Measurements from ENCODE around the gene FAM180A.
"Not testable (repeated sequence)": the region's sequence is repeated elsewhere in the genome, so short reads cannot be mapped to it uniquely, and the experiment has no call there.

Gene FAM180A

DNA sequence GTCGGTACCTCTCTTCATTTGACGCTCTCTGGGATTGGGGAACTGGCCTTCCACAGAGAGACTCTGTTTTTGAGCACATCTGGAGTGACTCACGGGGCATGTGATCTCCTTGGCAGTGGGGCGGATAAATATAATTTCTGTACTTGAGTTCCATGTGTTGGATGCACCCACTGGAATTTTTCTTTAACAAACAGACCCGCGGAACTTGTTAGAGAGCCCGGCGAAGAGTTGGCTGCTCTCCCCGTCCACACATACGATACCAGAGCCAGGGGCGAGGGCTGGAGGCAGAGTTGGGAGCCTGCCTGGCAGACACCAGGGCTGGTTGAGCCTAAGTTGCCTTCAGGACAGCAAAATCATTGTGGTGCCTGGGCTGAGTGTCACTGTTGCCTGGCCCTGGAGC, at the start of gene FAM180A:
Gene FAM180A, minus strand, starts transcription at position 44 of the 400 bp plus-strand sequence. CDS start 233 bp downstream, outside the sequence.
- DNase-seq: no peak

DNA sequence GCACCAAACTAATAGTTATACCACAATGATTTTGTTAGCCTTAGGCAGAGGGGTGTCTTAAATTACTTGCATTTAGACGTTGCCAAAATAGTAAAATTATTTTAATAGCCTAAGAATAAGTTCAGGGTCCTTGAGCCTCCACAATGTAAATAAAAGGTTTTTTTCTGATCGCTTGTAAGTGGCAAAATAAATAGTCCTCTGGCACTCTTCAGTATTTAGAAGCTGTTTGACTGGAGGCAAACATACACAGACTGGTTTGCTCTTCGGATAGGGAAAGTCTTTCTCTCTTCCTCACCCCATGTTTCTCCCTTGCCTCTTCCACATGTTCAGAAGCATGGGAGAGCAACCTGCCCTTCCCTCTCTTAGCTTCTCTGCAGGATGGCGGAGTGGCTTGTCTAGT, 49.5 kb upstream of the FAM180A start:
- no peak for DNase-seq

DNA sequence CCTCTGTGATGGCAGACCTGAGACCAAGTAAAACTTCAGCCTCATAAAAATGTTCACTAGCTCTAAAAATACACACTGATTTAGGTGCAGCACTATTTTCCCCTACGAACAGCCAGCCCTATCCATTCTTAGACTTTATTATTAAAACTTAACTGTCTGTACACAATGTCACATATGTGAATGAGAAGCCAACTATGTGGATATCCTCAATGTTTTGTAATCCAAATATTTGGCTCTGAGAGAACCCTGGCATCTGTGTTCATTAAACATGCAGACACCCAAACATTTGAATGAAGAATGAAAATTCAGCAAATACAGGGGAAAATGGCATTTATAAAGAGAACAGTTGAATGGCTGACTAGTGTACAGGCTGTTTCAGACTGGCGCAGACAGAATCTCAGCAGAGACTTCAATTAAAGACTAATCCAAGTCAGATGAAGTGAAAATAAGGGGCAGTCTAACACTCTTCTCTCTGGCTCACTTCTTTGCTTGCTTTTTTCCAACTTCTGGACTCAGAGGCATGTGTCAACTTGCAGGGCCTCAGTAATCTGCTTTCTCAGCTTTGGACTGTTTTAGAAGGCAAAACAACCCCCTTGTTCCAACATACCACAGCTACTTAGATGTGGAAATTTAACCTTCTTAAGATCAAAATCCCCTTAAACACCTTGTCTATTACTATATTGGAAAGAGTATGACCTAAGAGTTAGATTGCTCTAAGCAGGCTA, 47.4 kb upstream of the FAM180A start:
- no peak for DNase-seq

DNA sequence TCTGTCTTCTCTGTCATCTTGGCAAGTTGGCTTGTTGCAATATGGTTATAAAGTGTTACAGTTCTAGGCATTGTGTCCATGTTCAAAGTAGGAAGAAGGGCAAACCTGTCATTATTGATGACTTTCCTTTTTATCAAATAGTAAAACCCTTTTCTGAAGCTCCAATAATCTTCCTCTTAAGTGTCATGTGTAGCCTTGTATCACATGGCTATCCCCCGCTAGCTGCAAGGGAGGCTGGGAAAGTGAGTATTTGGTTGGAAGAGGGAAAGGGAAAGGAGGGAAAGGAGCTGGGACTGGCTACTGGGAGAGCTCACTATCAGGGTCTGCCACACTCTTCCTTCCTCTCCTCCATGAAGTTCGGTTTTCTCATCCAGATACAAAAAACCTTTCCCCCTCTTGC, 45.2 kb upstream of the FAM180A start:
- no peak for DNase-seq

DNA sequence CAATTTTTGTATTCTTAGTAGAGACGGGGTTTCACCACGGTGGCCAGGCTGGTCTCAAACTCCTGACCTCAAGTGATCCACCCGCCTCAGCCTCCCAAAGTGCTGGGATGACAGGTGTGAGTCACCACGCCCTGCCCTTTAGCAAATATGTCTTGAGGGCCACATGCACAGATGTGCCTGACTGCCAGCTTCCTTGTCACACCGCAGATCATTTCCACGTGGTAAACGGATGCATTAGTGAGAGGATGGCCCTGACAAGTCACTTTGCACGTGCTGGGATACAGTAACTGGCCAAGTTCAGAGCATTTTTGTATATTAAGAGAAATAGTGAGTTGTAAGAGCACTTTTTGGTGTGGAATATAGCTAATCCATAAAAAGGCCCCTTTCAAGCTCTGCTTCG, 44.3 kb upstream of the FAM180A start:
- DNase-seq: no peak

DNA sequence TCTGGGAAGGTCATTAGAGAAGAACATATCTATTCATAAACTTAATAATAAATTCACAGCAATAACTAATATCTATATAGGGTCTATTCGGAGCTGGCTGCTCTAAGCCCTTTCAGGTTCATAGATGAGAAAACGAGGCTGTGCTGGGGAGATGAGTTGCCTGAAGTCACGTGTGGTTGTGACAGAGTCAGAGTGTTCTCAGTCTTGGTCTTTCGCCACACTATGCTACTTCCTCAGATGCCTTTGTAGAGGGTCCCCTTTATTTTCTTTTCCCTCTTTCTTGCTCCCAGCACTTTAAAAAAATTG, 43.7 kb upstream of the FAM180A start:
- DNase-seq: peak in 1 of 2 experiments; percentile 10

DNA sequence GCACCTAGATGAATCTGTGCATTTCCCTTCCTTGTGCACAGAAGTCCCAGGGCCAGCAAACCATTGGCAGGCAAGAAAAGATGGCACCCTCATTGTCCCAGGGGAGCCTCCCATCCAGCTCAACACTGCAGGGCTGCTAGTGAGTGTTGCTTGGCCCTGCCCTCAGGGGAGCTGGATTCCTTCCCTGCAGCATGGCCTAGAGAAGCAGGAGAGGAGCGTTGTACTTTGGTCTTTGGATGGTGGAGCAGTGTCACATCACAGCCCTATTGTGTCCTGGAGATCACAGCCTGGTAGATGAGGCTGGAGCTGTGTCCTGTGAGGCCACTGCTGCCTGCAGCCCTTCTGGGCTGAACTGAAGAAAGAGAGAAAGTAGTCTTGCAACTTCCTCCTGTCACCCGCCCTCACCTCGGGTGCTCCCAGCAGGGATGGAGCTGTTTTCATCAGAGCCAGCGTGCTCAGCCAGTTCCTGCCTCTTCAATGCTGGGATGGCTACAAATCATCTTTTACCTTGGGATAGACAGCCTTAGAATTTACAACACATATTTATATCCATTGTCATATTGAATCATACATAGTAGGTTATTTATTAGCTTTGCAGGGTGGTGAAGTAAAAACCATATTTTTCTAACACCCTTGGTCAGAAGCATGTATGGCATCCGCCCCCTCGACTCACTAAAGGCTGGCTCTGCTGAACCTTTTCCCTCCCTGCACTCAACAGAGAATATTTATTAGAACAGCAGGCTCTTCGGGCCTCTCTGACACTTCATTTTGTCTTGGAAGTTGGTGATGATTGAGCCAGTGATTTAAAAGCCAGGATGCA, 43.1 kb upstream of the FAM180A start:
- no peak for DNase-seq

DNA sequence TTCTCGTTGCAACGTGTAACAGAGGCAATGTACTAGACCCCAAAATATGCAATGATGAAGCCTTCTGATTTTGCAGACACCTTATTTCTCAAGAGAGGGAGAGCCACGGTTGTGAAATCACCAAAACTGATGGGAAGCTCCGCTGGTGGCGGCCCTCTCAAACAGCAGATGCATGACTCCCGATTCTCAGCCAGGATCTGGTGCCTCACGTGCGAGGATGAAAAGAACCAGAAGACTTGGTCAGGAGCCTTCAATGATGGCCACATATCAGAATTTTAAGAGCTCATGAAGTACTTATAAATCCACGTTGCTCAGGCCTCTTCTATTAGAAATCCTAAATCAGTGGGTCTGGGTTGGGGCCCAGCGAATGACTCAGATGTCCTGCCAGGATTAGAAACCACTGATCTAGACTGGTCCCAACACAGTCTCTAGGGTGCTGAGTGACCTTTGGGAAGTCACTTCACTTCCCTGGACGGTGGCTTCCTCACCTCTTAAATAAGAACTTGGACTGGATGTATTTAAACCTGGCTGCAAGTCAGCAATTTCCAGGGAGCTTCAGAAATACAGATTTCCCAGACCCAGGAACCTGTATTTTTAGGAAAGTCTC, 41.9 kb upstream of the FAM180A start:
- DNase-seq: no peak

DNA sequence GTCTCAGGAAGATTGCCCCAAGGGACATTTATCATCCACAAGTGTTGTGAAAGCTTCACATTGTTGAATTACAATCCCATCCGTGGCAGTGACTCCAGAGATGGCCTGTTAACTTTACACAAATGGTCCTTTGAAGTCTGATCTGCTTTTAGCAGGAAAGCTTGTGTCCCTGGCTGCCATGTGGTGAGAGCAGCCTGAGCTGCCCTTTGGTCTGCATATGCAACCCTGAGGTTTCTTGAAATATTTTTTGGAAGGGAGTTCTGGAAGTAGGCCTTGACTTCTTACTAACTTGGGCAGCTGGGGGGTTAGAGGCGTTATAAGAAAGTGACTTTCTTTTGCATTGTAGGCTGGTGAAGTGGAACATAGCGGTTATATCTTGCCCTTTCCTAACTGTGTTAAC, 41.3 kb upstream of the FAM180A start:
- DNase-seq: no peak

DNA sequence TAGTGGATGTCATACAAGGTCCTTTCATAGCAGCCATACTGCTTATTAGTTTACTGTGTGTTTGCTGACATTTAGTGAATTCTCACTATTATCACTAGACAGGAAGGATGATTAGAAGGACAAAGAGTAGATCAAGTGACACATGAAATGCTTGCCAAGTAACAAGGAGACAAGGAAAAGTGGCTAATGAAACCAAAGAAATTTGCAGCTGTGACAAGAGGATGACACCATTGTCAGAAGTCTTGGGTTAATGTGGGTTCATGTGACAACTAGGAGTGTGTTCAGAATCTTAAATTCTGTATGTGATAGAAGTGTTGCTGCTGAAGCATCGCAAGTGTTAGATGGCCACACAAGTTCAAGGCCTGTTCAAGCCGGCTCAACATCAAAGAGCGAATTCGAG, 40.8 kb upstream of the FAM180A start:
- no peak for DNase-seq

DNA sequence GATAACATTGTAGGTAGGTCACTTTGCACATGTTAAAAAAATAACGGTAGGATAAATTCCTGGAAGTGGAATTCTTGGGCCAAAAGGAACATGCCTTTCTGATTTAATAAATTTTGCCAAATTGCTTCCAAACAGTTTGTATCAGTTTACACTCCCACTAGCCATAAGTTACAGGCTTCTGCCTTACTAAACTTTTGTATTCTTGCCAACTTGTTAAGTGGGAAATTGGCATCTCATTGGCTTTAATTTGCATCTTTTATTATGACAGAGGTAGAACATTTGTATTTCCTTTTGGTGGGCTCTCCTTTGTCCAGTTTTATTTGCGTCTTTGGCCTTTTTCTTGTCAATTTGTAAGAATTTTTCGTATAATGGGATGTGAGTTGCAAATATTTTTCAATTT, 38.3 kb upstream of the FAM180A start:
- no peak for DNase-seq

DNA sequence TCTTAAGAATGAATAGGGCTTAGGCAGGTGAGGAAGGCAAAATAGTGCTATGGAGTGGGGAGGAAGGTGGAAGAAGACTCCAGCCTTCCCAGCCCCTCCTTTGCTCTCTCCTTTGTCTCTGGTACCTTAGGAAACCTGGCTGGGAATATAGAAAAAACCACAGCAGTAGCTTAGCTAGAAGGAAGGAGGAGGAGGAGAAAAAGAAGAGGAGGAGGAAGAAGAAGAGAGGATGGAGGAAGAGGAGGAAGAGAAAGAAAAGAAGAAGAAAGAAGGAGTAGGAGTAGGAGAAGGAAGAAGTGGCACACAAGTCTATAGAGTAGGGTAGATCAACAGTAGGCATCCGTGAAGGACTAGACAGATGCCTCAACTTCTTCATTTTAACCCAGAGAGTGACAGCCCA, 36.5 kb upstream of the FAM180A start:
- DNase-seq: no peak

DNA sequence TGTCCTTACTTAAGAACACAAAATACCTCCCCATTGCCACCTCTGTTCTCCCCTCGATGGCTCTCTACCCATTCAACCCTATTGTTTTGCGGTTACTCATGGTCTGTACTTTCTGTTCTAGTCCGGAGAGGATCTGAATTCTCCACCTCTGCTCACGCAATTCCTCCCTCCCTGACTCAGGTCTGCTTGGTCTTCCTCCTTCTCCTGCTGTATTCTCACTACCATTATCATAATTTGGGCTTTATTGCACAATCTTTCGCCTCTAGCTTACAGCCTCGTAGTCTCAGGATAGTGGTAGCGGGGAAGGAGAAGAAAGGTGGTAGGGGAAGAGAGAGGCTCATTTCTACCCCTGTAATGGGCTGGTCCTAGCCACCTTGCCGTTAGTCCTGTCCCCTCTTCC, 35.4 kb upstream of the FAM180A start:
- DNase-seq: no peak

DNA sequence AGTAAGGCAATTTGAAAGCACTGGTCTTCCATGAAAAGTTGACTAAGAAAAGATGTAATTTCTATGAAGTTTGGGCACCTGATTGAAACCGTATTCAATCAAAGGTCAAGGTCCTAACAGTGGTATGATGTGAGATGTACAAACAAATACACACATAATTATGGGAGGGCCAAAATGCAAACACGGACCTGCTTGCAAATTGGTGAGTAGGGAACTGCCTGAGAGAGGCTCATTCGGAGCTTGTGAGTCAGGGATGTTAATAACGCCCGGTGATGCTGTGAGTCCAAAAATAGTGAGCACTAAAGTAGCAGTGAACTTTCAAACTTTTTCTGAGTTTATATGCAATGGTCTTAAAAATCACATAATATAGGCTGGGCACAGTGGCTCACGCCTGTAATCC, 34.2 kb upstream of the FAM180A start:
- no peak for DNase-seq

DNA sequence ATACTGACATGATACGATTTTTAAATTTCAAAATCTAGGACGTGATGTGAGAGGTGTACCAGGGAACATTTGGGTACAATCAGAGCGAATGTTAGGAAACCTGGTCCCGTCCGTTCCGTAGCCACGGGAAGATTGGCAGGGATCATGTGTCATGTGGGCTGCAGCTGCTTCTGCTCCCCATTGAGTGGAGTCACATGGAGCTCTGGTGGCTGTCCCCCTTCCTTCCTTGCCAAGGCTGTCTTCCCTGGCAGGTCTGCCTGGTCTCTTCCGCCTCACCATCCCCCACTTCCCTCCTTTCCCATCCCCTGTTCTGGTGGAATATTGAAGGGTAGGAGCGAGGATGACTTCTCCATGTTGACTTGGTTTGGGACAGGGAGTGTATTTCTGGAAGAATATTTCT, 33.8 kb upstream of the FAM180A start:
- DNase-seq: no peak

DNA sequence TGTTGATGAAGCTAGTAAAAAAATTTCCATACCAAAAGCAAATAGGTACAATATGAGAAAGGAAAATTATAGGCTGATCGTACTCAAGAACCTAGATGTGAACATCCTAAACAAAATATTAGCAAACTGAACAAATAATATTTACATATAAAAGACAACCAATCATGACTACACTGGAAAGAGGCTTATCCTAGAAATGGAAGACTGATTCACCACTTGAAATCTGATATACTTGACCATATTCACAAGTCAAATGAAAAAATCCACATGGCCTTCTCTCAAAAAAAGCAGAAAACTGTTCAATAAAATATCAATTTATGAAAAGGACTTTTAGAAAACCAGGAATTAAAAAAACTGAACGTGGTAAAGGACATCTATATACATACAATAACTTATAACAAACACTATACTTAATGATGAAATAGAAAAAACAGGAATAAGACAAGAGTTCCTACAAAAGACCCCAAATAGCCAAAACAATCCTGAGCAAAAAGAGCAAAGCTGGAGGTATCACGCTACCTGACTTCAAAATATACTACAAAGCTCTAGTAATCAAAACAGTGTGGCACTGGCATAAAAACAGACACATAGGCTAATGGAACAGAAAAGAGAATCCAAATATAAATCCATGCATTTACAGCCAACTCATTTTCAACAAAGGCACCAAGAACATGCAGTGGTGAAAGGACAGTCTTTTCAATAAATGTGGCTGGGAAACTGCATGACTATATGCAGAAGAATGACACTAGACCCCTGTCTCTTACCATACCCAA, 29.2 kb upstream of the FAM180A start:
- no peak for DNase-seq

DNA sequence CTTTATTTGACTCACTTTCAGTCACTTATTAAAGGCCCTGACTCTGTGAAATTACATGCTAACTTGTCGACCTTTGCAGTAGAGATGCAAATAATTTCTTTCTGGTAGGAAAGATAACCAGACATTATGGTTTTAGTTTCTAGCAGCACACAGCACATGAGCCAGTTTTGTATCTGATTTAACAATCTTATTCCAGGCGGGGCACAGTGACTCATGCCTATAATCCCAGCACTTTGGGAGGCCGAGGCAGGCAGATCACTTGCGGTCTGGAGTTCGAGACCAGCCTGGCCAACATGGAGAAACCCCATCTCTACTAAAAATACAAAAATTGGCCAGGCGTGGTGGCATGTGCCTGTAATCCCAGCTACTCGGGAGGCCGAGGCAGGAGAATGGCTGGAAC, 27.3 kb upstream of the FAM180A start:
- not testable (repeated sequence) for DNase-seq

DNA sequence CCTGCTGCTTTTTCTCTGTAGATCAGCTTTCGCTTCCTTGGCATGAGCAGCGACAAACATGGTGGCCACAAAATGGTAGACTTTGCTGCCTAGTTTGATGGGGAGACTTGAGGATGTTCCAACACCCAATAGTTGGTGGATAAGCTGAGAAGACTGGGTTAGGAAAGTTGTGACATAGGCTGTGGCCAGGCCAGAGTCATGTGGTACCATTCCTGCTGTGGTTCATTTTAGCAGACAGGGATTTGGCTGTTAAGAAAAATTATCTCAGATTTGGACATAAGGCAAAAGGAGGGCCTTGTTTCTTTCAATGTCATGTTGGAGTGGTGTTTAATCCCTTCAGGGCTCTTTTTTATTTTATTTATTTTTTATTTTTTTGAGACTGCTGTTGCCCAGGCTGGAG, 26.6 kb upstream of the FAM180A start:
- DNase-seq: no peak

DNA sequence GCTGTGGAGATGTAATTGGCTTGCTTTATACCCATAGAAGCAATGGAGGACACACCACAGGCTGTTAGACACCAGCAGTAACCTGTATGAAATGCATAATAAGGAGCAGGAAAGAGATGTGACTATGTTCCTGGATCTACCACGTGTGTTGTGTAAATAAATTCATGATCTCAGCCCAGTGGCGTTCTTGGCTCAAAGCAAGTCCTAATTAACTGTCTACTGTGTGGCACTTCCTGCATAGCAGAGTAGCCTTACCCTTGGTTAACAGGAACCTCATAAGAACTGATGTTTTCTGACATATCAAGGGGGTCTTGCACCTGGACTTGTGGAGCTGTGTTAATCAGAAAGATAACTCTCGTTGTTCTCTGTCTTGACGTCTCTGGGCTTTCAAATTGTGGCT, 25.7 kb upstream of the FAM180A start:
- no peak for DNase-seq

DNA sequence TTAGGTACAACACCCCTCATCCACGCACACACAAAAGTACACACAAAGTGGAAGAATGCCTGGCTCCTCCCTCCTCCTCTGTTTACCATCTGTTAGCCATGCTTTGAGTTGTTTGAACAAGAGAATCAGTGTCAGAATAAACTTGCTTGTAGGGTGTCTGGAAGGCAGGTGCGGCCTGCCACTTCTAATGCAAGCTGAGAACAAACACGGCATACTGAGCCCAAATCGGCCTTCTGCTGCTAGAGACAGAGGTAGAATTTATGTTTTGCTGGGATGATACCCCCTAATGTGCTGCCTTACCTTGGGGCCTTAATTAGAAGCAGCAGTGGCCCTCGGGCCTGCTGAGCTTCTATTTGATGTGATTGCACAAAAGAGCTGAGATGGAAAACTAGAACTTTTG, 24.9 kb upstream of the FAM180A start:
- DNase-seq: no peak

DNA sequence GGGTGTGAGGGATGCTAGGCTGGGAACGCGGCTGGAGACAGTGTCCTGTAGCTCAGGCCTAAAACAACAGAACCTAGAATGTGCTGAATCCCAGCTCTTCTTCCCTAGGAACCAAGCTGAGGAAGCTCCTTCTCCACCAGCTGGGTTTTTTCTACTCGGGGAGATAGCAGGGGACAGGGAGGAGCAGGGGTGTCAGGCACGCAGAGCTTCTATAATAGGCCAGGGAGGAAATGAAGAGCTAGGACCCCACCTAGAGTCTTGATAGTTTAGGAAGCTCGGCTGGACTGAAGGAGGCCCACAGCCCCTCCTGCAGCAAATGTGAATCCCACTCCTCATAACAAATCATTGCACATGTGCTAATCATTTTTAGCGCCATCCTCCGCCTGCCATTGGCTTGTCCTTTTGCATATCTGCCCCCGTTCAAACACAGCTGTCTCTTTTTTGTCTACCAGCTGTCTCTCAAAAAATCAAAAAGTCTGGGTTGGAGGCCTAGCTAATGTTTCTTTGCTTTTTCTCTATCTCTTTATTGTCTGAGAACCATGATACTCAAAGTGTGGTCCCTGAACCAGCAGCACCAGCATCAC, 24.1 kb upstream of the FAM180A start:
- DNase-seq: no peak

DNA sequence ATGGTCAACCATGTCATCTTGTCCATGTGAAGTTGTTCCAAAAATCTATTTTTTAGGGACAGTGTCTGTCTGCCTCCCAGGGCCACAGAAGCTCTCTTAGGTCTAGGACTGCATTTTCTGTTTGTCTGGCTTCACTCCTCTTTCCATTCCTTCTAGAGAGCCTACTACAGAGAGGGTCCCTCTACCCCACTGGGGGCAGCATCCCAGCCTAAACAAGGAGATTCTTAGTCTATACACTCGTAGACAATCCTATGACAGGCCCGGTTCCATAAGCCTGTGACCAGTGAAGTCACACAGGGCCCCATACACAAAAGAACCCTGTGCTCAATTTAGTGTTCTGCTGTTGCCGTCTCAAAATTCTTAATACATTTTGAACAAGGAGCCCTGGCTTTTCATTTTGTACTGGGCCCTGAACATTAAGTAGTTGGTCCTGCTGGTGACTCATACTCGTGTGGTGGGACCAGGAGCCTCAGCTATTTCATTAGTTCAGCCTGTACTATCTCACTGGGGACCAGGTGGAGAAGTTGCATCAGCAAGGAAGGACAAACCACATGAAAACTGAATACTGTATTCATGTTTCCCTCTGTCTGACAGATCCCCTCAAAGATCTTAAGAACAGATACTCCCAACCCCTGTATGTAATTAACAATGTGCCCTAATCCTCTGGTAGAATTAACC, 23.5 kb upstream of the FAM180A start:
- no peak for DNase-seq

DNA sequence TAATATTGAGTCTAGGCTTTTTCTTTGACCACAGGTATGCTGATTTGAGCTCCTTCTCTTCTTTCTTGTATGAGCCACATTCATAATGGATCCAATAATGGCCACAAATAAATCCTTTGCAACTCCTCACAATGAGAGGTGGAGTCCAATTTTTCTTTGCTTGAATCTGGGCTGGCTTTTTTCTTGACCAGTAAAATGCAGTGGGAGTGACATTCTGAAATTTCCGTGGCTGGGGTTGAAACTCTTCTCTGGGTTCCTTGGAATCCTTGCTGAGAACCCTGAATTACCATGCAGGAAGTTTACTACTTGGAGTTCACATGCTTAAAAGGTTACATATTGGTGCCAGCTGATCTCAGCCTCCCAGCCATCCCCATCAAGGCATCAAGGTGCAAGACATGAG, 22.4 kb upstream of the FAM180A start:
- no peak for DNase-seq

Measured in AML-193 (cell line).